IMR-90 (cell line): ENCODE results near the gene OGFOD3. TPM values are rescaled to one million over a fixed set of nuclear protein-coding genes. Genes with fewer than 3 reads are reported as not detected.

Source experiments
- ATAC-seq: fragments of 200-7000 bp; cut with Tn5 transposase; 2 replicates; pipeline ENCODE4 v1.9.1; 2020; ENCODE audit warnings: low read depth, mild to moderate bottlenecking, moderate library complexity
- BruUV-seq: library from RNA; stranded (reverse); fragments of 400-500 nt; replicated peaks from 2 replicates; lab custom pipeline; 2021; lab: Mats Ljungman, UMichigan
- CTCF ChIA-PET: fragments of 300-600 bp; formaldehyde crosslinking; extraction: SDS; loops from one replicate; lab custom pipeline; 2021; ENCODE audit warnings: antibody characterized with exemption; lab: Yijun Ruan, JAX
- POLR2A ChIA-PET: fragments of 300-600 bp; sonication (Branson Sonifier 250); formaldehyde crosslinking; loops from one replicate; lab custom pipeline; 2022; ENCODE audit warnings: antibody characterized with exemption; ENCODE audit not compliant: unreplicated experiment; lab: Charles Lee
- DNase-seq: peaks from one replicate; pipeline ENCODE4 v3.0.0; 2013
- H2AFZ ChIP-seq: replicated peaks from 2 replicates; pipeline ENCODE3; 2013; ENCODE audit warnings: low read length, mild to moderate bottlenecking; ENCODE audit not compliant: poor library complexity
- H2AK5ac ChIP-seq: 2 replicates; pipeline ENCODE4 v1.6.1; 2013; ENCODE audit warnings: low read depth, low read length, inconsistent platforms
- H2AK9ac ChIP-seq: replicated peaks from 2 replicates; pipeline ENCODE3; 2013; ENCODE audit warnings: mild to moderate bottlenecking, low read depth, low read length, moderate library complexity; ENCODE audit not compliant: poor library complexity
- H2BK120ac ChIP-seq: 2 replicates; pipeline ENCODE4 v1.6.1; 2013; ENCODE audit warnings: low read depth, low read length, inconsistent platforms
- H2BK15ac ChIP-seq: 3 replicates; pipeline ENCODE4 v1.6.1; 2013; ENCODE audit warnings: low read depth, low read length, inconsistent platforms
- H2BK20ac ChIP-seq: 2 replicates; pipeline ENCODE4 v1.6.1; 2013; ENCODE audit warnings: low read depth, mild to moderate bottlenecking, inconsistent platforms, low read length, moderate library complexity
- H2BK5ac ChIP-seq: 2 replicates; pipeline ENCODE4 v1.6.1; 2013; ENCODE audit warnings: mild to moderate bottlenecking, low read depth, low read length, inconsistent platforms; ENCODE audit not compliant: poor library complexity, severe bottlenecking
- H3K14ac ChIP-seq: replicated peaks from 2 replicates; pipeline ENCODE4 v1.6.1; 2013; ENCODE audit warnings: low read depth, low read length, inconsistent platforms
- H3K18ac ChIP-seq: 2 replicates; pipeline ENCODE4 v1.6.1; 2013; ENCODE audit warnings: low read depth, low read length, control low read depth
- H3K23ac ChIP-seq: 2 replicates; pipeline ENCODE4 v1.6.1; 2013; ENCODE audit warnings: low read depth, low read length, inconsistent platforms
- H3K27ac ChIP-seq: 2 replicates; pipeline ENCODE4 v1.5.1; 2013; ENCODE audit warnings: mild to moderate bottlenecking, control low read depth, low read length; ENCODE audit not compliant: insufficient read depth
- H3K27me3 ChIP-seq: 2 replicates; pipeline ENCODE4 v1.6.1; 2013; ENCODE audit warnings: low read length; ENCODE audit not compliant: control insufficient read depth, insufficient read depth
- H3K36me3 ChIP-seq: 2 replicates; pipeline ENCODE4 v1.6.1; 2013; ENCODE audit warnings: low read length, mixed read lengths; ENCODE audit not compliant: control insufficient read depth, insufficient read depth
- H3K4ac ChIP-seq: 2 replicates; pipeline ENCODE4 v1.6.1; 2013; ENCODE audit warnings: low read depth, low read length, inconsistent platforms
- H3K4me1 ChIP-seq: 2 replicates; pipeline ENCODE4 v1.6.1; 2013; ENCODE audit warnings: low read length, mixed read lengths; ENCODE audit not compliant: control insufficient read depth, insufficient read depth
- H3K4me2 ChIP-seq: 2 replicates; pipeline ENCODE4 v1.6.1; 2013; ENCODE audit warnings: low read depth, mild to moderate bottlenecking, control low read depth, low read length, moderate library complexity
- H3K4me3 ChIP-seq: 2 replicates; pipeline ENCODE4 v1.5.1; 2013; ENCODE audit warnings: low read depth, mild to moderate bottlenecking, control low read depth, low read length, moderate library complexity; ENCODE audit not compliant: insufficient read depth
- H3K56ac ChIP-seq: 2 replicates; pipeline ENCODE4 v1.6.1; 2013; ENCODE audit warnings: low read length, inconsistent platforms; ENCODE audit not compliant: insufficient read depth; ENCODE audit errors: extremely low read depth
- H3K79me1 ChIP-seq, 2 experiments: 2 replicates each; pipeline ENCODE4 v1.6.1; 2013; ENCODE audit warnings: low read length in 2 of 2, inconsistent platforms in 1 of 2, low read depth in 1 of 2
- H3K9ac ChIP-seq: 2 replicates; pipeline ENCODE4 v1.6.1; 2013; ENCODE audit warnings: low read depth, low read length, control low read depth
- H3K9me1 ChIP-seq: 2 replicates; pipeline ENCODE4 v1.6.1; 2013; ENCODE audit warnings: low read length, inconsistent platforms; ENCODE audit not compliant: insufficient read depth
- H3K9me3 ChIP-seq: 2 replicates; pipeline ENCODE4 v1.6.1; 2013; ENCODE audit warnings: low read length; ENCODE audit not compliant: control insufficient read depth, insufficient read depth
- H4K20me1 ChIP-seq: 2 replicates; pipeline ENCODE4 v1.6.1; 2013; ENCODE audit warnings: low read length, inconsistent platforms; ENCODE audit not compliant: insufficient read depth
- H4K5ac ChIP-seq: 2 replicates; pipeline ENCODE4 v1.6.1; 2013; ENCODE audit warnings: mild to moderate bottlenecking, low read depth, low read length, control low read depth
- H4K8ac ChIP-seq, 2 experiments: 2 replicates each; pipeline ENCODE4 v1.6.1; 2013; ENCODE audit warnings: low read depth in 2 of 2, low read length in 2 of 2, control low read depth in 1 of 2, inconsistent platforms in 1 of 2
- H4K91ac ChIP-seq: 2 replicates; pipeline ENCODE4 v1.6.1; 2013; ENCODE audit warnings: low read depth, low read length, inconsistent platforms; ENCODE audit not compliant: insufficient read depth
- CHD1 ChIP-seq: IDR thresholded peaks from 2 replicates; pipeline ENCODE4 v1.6.1; 2012; ENCODE audit warnings: low read depth, low read length, improper control_type of control experiment
- ELK1 ChIP-seq: fragments of 150-350 bp; IDR thresholded peaks from 2 replicates; pipeline ENCODE4 v1.6.1; 2016; ENCODE audit warnings: low read depth, mild to moderate bottlenecking, low read length, moderate library complexity, borderline replicate concordance
- MAZ ChIP-seq: IDR thresholded peaks from 2 replicates; pipeline ENCODE4 v1.6.1; 2012; ENCODE audit warnings: low read depth, mild to moderate bottlenecking, low read length, improper control_type of control experiment, moderate library complexity, borderline replicate concordance
- WGBS, 2 experiments: methylation state at CpG; one replicate each; pipeline versions ENCODE4 v1.1.5 to v1.1.7; 2013; ENCODE audit warnings: missing lambda C conversion rate in 2 of 2; ENCODE audit not compliant: insufficient read length in 1 of 2; ENCODE audit errors: extremely low coverage in 2 of 2; 5-methylcytosine and 5-hydroxymethylcytosine counted together
- dilution Hi-C: fragments of 300-500 bp; cut with HindIII; formaldehyde crosslinking; loops from one replicate; pipeline ENCODE4 v1.14.3; 2018; ENCODE audit warnings: low sequenced_read_pairs; ENCODE audit not compliant: unreplicated experiment
- in situ Hi-C: fragments of 300-500 bp; cut with MboI; formaldehyde crosslinking; loops from 3 replicates; pipeline ENCODE4 v1.14.3; 2019; ENCODE audit warnings: low sequenced_read_pairs, inconsistent platforms, mixed read lengths
- intact Hi-C: fragments of 100-400 bp; cut with micrococcal nuclease; formaldehyde crosslinking; loops from 2 replicates; pipeline ENCODE4 v1.10.0; 2022
- polyA plus RNA-seq, 3 experiments: library from polyadenylated mRNA; depleted of rRNA; stranded (reverse); fragments of >200 nt; gene quantifications; 2 replicates each; pipeline ENCODE4 v1.2.3, GENCODE V29; 2012; ENCODE audit warnings: low replicate concordance in 1 of 3
- total RNA-seq: library from RNA; depleted of rRNA; stranded (reverse); fragments of >200 nt; gene quantifications from 2 replicates; pipeline ENCODE4 v1.2.3, GENCODE V29; 2012

OGFOD3 gene
- total and polyA plus RNA-seq, 2 of the 4 experiments (the other 2 are of a cell fraction) = 25.3 to 33.4 TPM

- H3K27me3 ChIP-seq = peaks cover 25% of the 10 kb centered on the region; the same call in 1 of the 2 replicates
- no peak overlapping the region for H2BK15ac ChIP-seq
- no peak overlapping the region for H4K91ac ChIP-seq
- no peak overlapping the region for H3K9ac ChIP-seq
- no peak overlapping the region for H2BK20ac ChIP-seq
- H2BK5ac ChIP-seq = no peak overlapping the region
- H2AK9ac ChIP-seq = no peak overlapping the region
- peaks cover 1% of the 10 kb centered on the region; the same call in 1 of the 2 replicates for H4K20me1 ChIP-seq
- no peak overlapping the region for H2AFZ ChIP-seq
- H3K36me3 ChIP-seq = no peaks in the 10 kb centered on the region
- WGBS, 2 experiments = no CpG with 5 or more reads among the region's 2 CpGs
- intact Hi-C loops (no loop called here), in situ Hi-C loops (loop anchor here (10.0 kb wide), 2 partner anchors 197 to 417 kb away; no protein-coding TSS in a partner anchor), dilution Hi-C loops (no loop called here)
- H3K4me3 ChIP-seq = no peak overlapping the region
- no peak overlapping the region for H3K4ac ChIP-seq
- no peak overlapping the region for H2BK120ac ChIP-seq
- no peak overlapping the region for H3K23ac ChIP-seq
- H3K14ac ChIP-seq = no peak overlapping the region
- ChIA-PET CTCF (interaction anchor here (0.6 kb wide), 1 partner anchor 17 kb away, joined by 5 read pairs; no protein-coding TSS in a partner anchor), POLR2A (no interaction called here)
- no peak overlapping the region for H3K27ac ChIP-seq
- H3K4me1 ChIP-seq = peaks cover 5% of the 10 kb centered on the region; the same call in 1 of the 2 replicates
- no peak overlapping the region for H2AK5ac ChIP-seq
- no peak overlapping the region for H3K56ac ChIP-seq
- BruUV-seq = no TSS peak
- TF ChIP-seq ELK1 (no peak), MAZ (no peak), CHD1 (no peak)
- no peak overlapping the region for H3K4me2 ChIP-seq
- H4K5ac ChIP-seq = no peak overlapping the region
- no peak overlapping the region for H3K18ac ChIP-seq
- ATAC-seq = no peak
- H4K8ac ChIP-seq = no peak overlapping the region
- H3K9me3 ChIP-seq = no peaks in the 10 kb centered on the region
- H3K9me1 ChIP-seq = no peaks in the 10 kb centered on the region
- no peak for DNase-seq
- H3K79me1 ChIP-seq = no peaks in the 10 kb centered on the region
Observed at GRCh38 chr17:82357394-82357793, 61.0 kb downstream of the OGFOD3 start.
